GM12878 (cell line): Measurements from ENCODE around the gene SYT1.

ENCODE experiments used
- HDAC2 ChIP-seq: fragments of 200-600 bp; sonication (generic); IDR thresholded peaks from 2 replicates; pipeline ENCODE4 v1.6.1; 2017
- NFIC ChIP-seq: IDR thresholded peaks from 2 replicates; pipeline ENCODE4 v1.6.1; 2012; ENCODE audit warnings: low read depth, mild to moderate bottlenecking, inconsistent platforms, low read length, moderate library complexity
- POLR2A ChIP-seq: IDR thresholded peaks from 2 replicates; pipeline ENCODE4 v1.6.1; 2011; ENCODE audit warnings: low read depth, mild to moderate bottlenecking, low read length
- SIX5 ChIP-seq: IDR thresholded peaks from 2 replicates; pipeline ENCODE4 v1.6.1; 2011; ENCODE audit warnings: mild to moderate bottlenecking, low read depth, low read length, moderate library complexity; ENCODE audit not compliant: severe bottlenecking
- TF ChIP-seq, protein P1 (sequence below), 3 experiments: IDR thresholded peaks in 2 of 3; conservative IDR thresholded peaks in 1 of 3; 2 replicates each; pipeline ENCODE4 v1.5.1; 2011; ENCODE audit warnings: low read depth in 3 of 3, low read length in 3 of 3, mild to moderate bottlenecking in 3 of 3, control low read depth in 2 of 3, moderate library complexity in 2 of 3, inconsistent platforms in 1 of 3, mixed read lengths in 1 of 3; ENCODE audit not compliant: control insufficient read depth in 2 of 3, insufficient read depth in 1 of 3; ENCODE audit errors: extremely low read depth in 1 of 3

DNA sequence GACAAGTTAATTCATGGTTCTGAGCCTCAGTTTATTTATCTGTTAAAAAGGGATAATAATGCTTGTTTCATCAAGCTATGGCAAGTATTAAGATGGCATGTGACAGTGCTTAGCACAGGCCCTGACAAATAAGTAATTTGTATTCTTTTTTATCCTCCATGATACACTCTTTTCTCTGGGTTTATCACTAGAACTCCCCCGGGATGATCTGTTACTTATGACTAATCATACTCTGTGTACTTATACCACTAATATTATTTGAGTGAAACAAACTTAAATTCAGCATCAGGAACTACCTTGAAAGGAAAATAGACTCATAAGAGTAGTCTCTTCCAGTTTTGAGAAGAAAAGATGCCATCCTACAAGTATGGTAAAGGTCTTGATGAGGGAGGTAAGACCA is 542.4 kb downstream of the SYT1 start:
- TF ChIP-seq NFIC: no peak
- no peak for TF ChIP-seq POLR2A
- TF ChIP-seq, protein P1, sequence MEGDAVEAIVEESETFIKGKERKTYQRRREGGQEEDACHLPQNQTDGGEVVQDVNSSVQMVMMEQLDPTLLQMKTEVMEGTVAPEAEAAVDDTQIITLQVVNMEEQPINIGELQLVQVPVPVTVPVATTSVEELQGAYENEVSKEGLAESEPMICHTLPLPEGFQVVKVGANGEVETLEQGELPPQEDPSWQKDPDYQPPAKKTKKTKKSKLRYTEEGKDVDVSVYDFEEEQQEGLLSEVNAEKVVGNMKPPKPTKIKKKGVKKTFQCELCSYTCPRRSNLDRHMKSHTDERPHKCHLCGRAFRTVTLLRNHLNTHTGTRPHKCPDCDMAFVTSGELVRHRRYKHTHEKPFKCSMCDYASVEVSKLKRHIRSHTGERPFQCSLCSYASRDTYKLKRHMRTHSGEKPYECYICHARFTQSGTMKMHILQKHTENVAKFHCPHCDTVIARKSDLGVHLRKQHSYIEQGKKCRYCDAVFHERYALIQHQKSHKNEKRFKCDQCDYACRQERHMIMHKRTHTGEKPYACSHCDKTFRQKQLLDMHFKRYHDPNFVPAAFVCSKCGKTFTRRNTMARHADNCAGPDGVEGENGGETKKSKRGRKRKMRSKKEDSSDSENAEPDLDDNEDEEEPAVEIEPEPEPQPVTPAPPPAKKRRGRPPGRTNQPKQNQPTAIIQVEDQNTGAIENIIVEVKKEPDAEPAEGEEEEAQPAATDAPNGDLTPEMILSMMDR (IDR thresholded peaks at IDR 0.05 in 2 of 3, conservative IDR thresholded peaks at IDR 0.05 in 1 of 3; ENCODE audit: control insufficient read depth in 2 of 3, extremely low read depth in 1 of 3, insufficient read depth in 1 of 3, low read depth in 3 of 3, low read length in 3 of 3): no peak
- TF ChIP-seq HDAC2: no peak
- no peak for TF ChIP-seq SIX5
